H9 (cell line): ENCODE data around the gene TPP1. TPM values are rescaled to one million over a fixed set of nuclear protein-coding genes. Genes with fewer than 3 reads are reported as not detected.

Source experiments
- DNase-seq: peaks from one replicate; pipeline ENCODE4 v3.0.0-alpha.2; 2017
- H2AFZ ChIP-seq: one replicate; pipeline ENCODE4 v1.6.1; 2013; ENCODE audit warnings: mild to moderate bottlenecking, low read length, control low read depth, moderate library complexity
- H2AK5ac ChIP-seq: 2 replicates; pipeline ENCODE4 v1.6.1; 2013; ENCODE audit warnings: low read length, control low read depth, mixed read lengths; ENCODE audit not compliant: insufficient read length
- H2BK120ac ChIP-seq: one replicate; pipeline ENCODE4 v1.6.1; 2013; ENCODE audit warnings: low read depth, mild to moderate bottlenecking, low read length, control low read depth, inconsistent platforms; ENCODE audit not compliant: poor library complexity, severe bottlenecking
- H2BK12ac ChIP-seq: 2 replicates; pipeline ENCODE4 v1.6.1; 2013; ENCODE audit warnings: low read length, control low read depth, mixed read lengths, low read depth; ENCODE audit not compliant: insufficient read length
- H2BK15ac ChIP-seq: 2 replicates; pipeline ENCODE4 v1.6.1; 2013; ENCODE audit warnings: low read depth, low read length, control low read depth
- H2BK20ac ChIP-seq: one replicate; pipeline ENCODE4 v1.6.1; 2013; ENCODE audit warnings: low read depth, mild to moderate bottlenecking, low read length, control low read depth, inconsistent platforms; ENCODE audit not compliant: poor library complexity, severe bottlenecking
- H2BK5ac ChIP-seq: 2 replicates; pipeline ENCODE4 v1.6.1; 2013; ENCODE audit warnings: low read length, control low read depth, mixed read lengths; ENCODE audit not compliant: insufficient read length
- H3K14ac ChIP-seq: 2 replicates; pipeline ENCODE4 v1.6.1; 2013; ENCODE audit warnings: low read length, control low read depth; ENCODE audit not compliant: insufficient read depth
- H3K18ac ChIP-seq: 2 replicates; pipeline ENCODE4 v1.6.1; 2013; ENCODE audit warnings: low read depth, mild to moderate bottlenecking, mixed read lengths, low read length, control low read depth; ENCODE audit not compliant: insufficient read length
- H3K23ac ChIP-seq: 2 replicates; pipeline ENCODE4 v1.6.1; 2013; ENCODE audit warnings: low read length, control low read depth, mixed read lengths, low read depth; ENCODE audit not compliant: insufficient read length
- H3K23me2 ChIP-seq: 2 replicates; pipeline ENCODE4 v1.6.1; 2013; ENCODE audit warnings: low read depth, mild to moderate bottlenecking, mixed read lengths, low read length, control low read depth; ENCODE audit not compliant: insufficient read length, poor library complexity, severe bottlenecking
- H3K27ac ChIP-seq: 2 replicates; pipeline ENCODE4 v1.5.1; 2013; ENCODE audit warnings: low read length, control low read depth, mixed read lengths, low read depth; ENCODE audit not compliant: insufficient read length
- H3K27me3 ChIP-seq: 2 replicates; pipeline ENCODE4 v1.6.1; 2013; ENCODE audit warnings: low read length, control low read depth, inconsistent platforms; ENCODE audit not compliant: insufficient read depth
- H3K4ac ChIP-seq: 2 replicates; pipeline ENCODE4 v1.6.1; 2013; ENCODE audit warnings: low read depth, mild to moderate bottlenecking, control low read depth, inconsistent platforms, low read length, moderate library complexity
- H3K4me1 ChIP-seq: 2 replicates; pipeline ENCODE4 v1.6.1; 2013; ENCODE audit warnings: low read length, control low read depth, inconsistent platforms; ENCODE audit not compliant: insufficient read depth
- H3K4me2 ChIP-seq: 2 replicates; pipeline ENCODE4 v1.6.1; 2013; ENCODE audit warnings: low read length, control low read depth, mixed read lengths; ENCODE audit not compliant: insufficient read length, insufficient read depth
- H3K56ac ChIP-seq: 2 replicates; pipeline ENCODE4 v1.6.1; 2013; ENCODE audit warnings: low read depth, mild to moderate bottlenecking, mixed read lengths, low read length, control low read depth; ENCODE audit not compliant: insufficient read length
- H3K79me1 ChIP-seq: 2 replicates; pipeline ENCODE4 v1.6.1; 2013; ENCODE audit warnings: low read depth, mild to moderate bottlenecking, moderate library complexity, low read length, control low read depth, inconsistent platforms; ENCODE audit not compliant: insufficient read depth, poor library complexity, severe bottlenecking
- H3K79me2 ChIP-seq: 2 replicates; pipeline ENCODE4 v1.6.1; 2013; ENCODE audit warnings: low read length, control low read depth, inconsistent platforms; ENCODE audit not compliant: insufficient read depth
- H3K9ac ChIP-seq: 2 replicates; pipeline ENCODE4 v1.6.1; 2013; ENCODE audit warnings: low read length, control low read depth, mixed read lengths; ENCODE audit not compliant: insufficient read length; ENCODE audit errors: extremely low read depth
- H3K9me3 ChIP-seq: one replicate; pipeline ENCODE4 v1.6.1; 2013; ENCODE audit warnings: low read depth, low read length, inconsistent platforms; ENCODE audit not compliant: control insufficient read depth
- H3T11ph ChIP-seq: one replicate; pipeline ENCODE4 v1.6.1; 2013; ENCODE audit warnings: mild to moderate bottlenecking, low read length, control low read depth, inconsistent platforms
- H4K20me1 ChIP-seq: one replicate; pipeline ENCODE4 v1.6.1; 2013; ENCODE audit not compliant: control insufficient read depth, insufficient read length, insufficient read depth
- H4K5ac ChIP-seq: 2 replicates; pipeline ENCODE4 v1.6.1; 2013; ENCODE audit warnings: low read depth, mild to moderate bottlenecking, mixed read lengths, low read length, control low read depth; ENCODE audit not compliant: insufficient read length
- H4K8ac ChIP-seq: replicated peaks from 2 replicates; pipeline ENCODE4 v1.6.1; 2013; ENCODE audit warnings: low read length, control low read depth, mixed read lengths, low read depth; ENCODE audit not compliant: insufficient read length
- H4K91ac ChIP-seq: 2 replicates; pipeline ENCODE4 v1.6.1; 2013; ENCODE audit warnings: low read depth, mild to moderate bottlenecking, moderate library complexity, mixed read lengths, low read length, control low read depth; ENCODE audit not compliant: insufficient read length
- H3K27ac Mint-ChIP-seq, 3 experiments: 2 replicates in 2 of 3; 3 replicates in 1 of 3; pipeline ENCODE4 v1.8.0; 2020 to 2021; ENCODE audit warnings: mixed read lengths in 3 of 3, mild to moderate bottlenecking in 1 of 3, moderate library complexity in 1 of 3
- H3K27me3 Mint-ChIP-seq: 2 replicates; pipeline ENCODE4 v1.8.0; 2021; ENCODE audit warnings: low read depth, mild to moderate bottlenecking, moderate library complexity, mixed read lengths
- H3K36me3 Mint-ChIP-seq, 3 experiments: 2 replicates in 2 of 3; 3 replicates in 1 of 3; pipeline ENCODE4 v1.8.0; 2020 to 2021; ENCODE audit warnings: low read depth in 3 of 3, mixed read lengths in 3 of 3; ENCODE audit not compliant: insufficient read depth in 1 of 3
- H3K4me1 Mint-ChIP-seq, 2 experiments: 2 replicates each; pipeline ENCODE4 v1.8.0; 2020; ENCODE audit warnings: mixed read lengths in 2 of 2
- H3K4me3 Mint-ChIP-seq, 2 experiments: 2 replicates in 1 of 2; 3 replicates in 1 of 2; pipeline ENCODE4 v1.8.0; 2020 to 2021; ENCODE audit warnings: mild to moderate bottlenecking in 2 of 2, mixed read lengths in 2 of 2, moderate library complexity in 1 of 2
- H3K9me3 Mint-ChIP-seq, 2 experiments: 2 replicates in 1 of 2; 3 replicates in 1 of 2; pipeline ENCODE4 v1.8.0; 2020; ENCODE audit warnings: mild to moderate bottlenecking in 2 of 2, mixed read lengths in 2 of 2, moderate library complexity in 1 of 2
- WGBS: extraction: QIAGEN DNeasy Blood & Tissue Kit; methylation state at CpG from one replicate; pipeline ENCODE4 v1.1.7; 2013; ENCODE audit warnings: missing lambda C conversion rate, low lambda C conversion rate, mixed read lengths; ENCODE audit not compliant: insufficient read length; ENCODE audit errors: extremely low coverage; 5-methylcytosine and 5-hydroxymethylcytosine counted together
- total RNA-seq: library from RNA; stranded (reverse); gene quantifications from 2 replicates; pipeline ENCODE4 v1.2.1, GENCODE V29; 2021
- TF ChIP-seq, protein P1 (sequence below): fragments of 200-600 bp; sonication (generic); conservative IDR thresholded peaks from 3 replicates; pipeline ENCODE4 v1.8.0; 2021; ENCODE audit warnings: antibody characterized with exemption, mild to moderate bottlenecking

The TPP1 gene
- total RNA-seq, 1 experiment from 2014 or later = 37.2 TPM

DNA sequence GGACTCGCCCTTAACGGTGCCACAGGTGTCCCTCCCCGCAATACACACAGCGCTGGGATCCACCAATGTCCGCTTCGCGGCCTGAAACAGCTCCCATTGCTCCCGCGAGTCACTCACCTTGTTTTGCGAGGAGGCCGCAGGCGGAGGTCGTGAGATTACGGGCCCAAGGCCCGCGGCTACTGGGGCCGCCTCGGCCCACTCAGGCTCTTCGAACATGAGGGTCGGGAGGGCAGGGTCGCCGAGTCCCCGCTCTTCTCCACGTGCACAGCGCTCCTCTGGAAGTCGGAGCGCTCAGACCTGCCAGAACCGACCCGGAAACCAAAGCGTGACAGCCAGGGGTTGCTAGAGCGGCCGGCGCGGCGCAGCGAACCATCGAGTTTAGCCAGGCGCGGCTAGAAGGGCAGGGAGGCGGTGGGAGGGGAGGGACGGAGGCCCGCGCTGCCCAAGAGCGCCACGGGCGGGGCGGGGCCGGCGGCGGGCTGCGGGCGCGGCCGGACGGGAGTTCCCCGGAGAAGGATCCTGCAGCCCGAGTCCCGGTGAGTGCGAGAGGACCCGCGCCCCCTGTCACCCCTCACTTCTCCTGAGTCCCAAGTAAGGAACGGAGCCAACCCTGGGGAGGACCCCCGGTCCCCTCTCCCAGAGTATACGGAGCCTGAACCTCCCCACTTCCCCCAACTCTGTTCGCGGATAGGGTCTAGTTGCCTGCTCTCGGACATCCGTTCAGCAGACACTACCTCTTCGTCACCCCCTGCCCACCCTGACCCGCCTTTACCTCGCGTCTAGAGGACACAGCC lies 15.7 kb downstream of the TPP1 start, which contains the start of the genes ILK and RRP8:
ILK (plus strand) TSS at position 488 of the 794 bp plus-strand sequence. CDS start 498 bp downstream, outside the sequence.
RRP8 (minus strand) TSS at position 330 of the 794 bp plus-strand sequence; CDS start at position 216, 114 bp downstream.
- H2BK15ac ChIP-seq = no peak within 1 kb of the TSS
- H3K27ac ChIP-seq = no peak within 1 kb of the TSS
- H3K9me3 Mint-ChIP-seq = no peaks in the 10 kb centered on the region
- no peak within 1 kb of the TSS for H2BK20ac ChIP-seq
- H3K56ac ChIP-seq = no peak within 1 kb of the TSS
- H3K4me3 Mint-ChIP-seq = no peak within 1 kb of the TSS
- peak within 1 kb of the TSS; percentile 91; the same call in 1 of the 2 replicates for H3K14ac ChIP-seq
- H3K18ac ChIP-seq = peak within 1 kb of the TSS; percentile 86
- no peak within 1 kb of the TSS for H2BK12ac ChIP-seq
- H4K20me1 ChIP-seq = no peaks in the 10 kb centered on the region
- H2AFZ ChIP-seq = no peak within 1 kb of the TSS
- no peak within 1 kb of the TSS; the same call in 1 of the 2 replicates for H3K4ac ChIP-seq
- H3K4me2 ChIP-seq = peak within 1 kb of the TSS; percentile 88
- no CpG with 5 or more reads among the region's 72 CpGs for WGBS
- H3K36me3 Mint-ChIP-seq = peaks cover 12 to 49% (median 35%) of the 10 kb centered on the region in 3 experiments; a peak in 6 of 7 replicates
- no peaks in the 10 kb centered on the region for H3K27me3 ChIP-seq
- H3K79me2 ChIP-seq = peaks cover 7% of the 10 kb centered on the region; the same call in 1 of the 2 replicates
- H4K5ac ChIP-seq = no peak within 1 kb of the TSS
- no peak within 1 kb of the TSS for H2AK5ac ChIP-seq
- peaks cover 15 to 16% of the 10 kb centered on the region in 2 experiments for H3K4me1 Mint-ChIP-seq
- no peak within 1 kb of the TSS for H3T11ph ChIP-seq
- H4K8ac ChIP-seq = no peak within 1 kb of the TSS
- H3K27ac Mint-ChIP-seq = no peak within 1 kb of the TSS
- peak within 1 kb of the TSS; percentile 95 for H3K9ac ChIP-seq
- peak within 1 kb of the TSS; percentile 25 for H2BK5ac ChIP-seq
- DNase-seq = peak; percentile 88
- no peak within 1 kb of the TSS for H2BK120ac ChIP-seq
- no peaks in the 10 kb centered on the region; the same call in 1 of the 2 replicates for H3K27me3 Mint-ChIP-seq
- H4K91ac ChIP-seq = no peak within 1 kb of the TSS
- H3K79me1 ChIP-seq = no peaks in the 10 kb centered on the region
- peaks cover 3% of the 10 kb centered on the region; the same call in 1 of the 2 replicates for H3K4me1 ChIP-seq
- H3K9me3 ChIP-seq = no peaks in the 10 kb centered on the region
- H3K23ac ChIP-seq = no peak within 1 kb of the TSS
- TF ChIP-seq, protein P1, sequence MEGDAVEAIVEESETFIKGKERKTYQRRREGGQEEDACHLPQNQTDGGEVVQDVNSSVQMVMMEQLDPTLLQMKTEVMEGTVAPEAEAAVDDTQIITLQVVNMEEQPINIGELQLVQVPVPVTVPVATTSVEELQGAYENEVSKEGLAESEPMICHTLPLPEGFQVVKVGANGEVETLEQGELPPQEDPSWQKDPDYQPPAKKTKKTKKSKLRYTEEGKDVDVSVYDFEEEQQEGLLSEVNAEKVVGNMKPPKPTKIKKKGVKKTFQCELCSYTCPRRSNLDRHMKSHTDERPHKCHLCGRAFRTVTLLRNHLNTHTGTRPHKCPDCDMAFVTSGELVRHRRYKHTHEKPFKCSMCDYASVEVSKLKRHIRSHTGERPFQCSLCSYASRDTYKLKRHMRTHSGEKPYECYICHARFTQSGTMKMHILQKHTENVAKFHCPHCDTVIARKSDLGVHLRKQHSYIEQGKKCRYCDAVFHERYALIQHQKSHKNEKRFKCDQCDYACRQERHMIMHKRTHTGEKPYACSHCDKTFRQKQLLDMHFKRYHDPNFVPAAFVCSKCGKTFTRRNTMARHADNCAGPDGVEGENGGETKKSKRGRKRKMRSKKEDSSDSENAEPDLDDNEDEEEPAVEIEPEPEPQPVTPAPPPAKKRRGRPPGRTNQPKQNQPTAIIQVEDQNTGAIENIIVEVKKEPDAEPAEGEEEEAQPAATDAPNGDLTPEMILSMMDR = no peak
- H3K23me2 ChIP-seq = peaks cover 15% of the 10 kb centered on the region
